ENCODE data around the gene NACA2. TPM values are rescaled to one million over a fixed set of nuclear protein-coding genes. Genes with fewer than 3 reads are reported as not detected.
A peak's percentile ranks its signal among the peaks of the same experiment; 100 is the strongest.
"Not testable (repeated sequence)": the region's sequence is repeated elsewhere in the genome, so short reads cannot be mapped to it uniquely, and the experiment has no call there.

NACA2 gene
- total RNA-seq, 2 donors from 2014 or later = 0.32 TPM; not detected in 1

DNA sequence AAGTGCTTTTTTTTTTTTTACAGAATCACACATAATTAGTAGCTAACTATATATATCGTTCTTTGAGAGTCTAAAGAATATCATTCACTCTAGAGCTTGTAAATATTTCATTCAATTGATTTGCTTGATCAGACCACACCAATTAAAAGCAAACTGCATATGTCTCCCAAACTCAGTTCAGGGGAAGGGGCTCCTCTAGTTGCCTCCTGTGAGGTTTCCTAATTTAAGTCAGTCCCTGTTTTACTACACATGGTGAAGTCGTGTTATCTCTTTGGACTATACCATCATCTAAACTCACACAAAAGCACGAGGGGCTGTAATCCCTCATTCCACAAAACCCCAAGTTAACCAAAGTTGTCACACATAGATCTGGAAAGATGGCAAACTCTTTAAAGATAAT is 11.7 kb downstream of the NACA2 start:
- Histone ChIP-seq H3K27me3 (no peaks in the 10 kb centered on the region), H3K9ac (ENCODE audit: low read depth in 2 of 2, low read length in 2 of 2) (no peak overlapping the region), H3K4me1 (no peaks in the 10 kb centered on the region), H3K9me3 (no peaks in the 10 kb centered on the region), H3K4me3 (no peak overlapping the region), H3K27ac (no peak overlapping the region), H3K36me3 (no peaks in the 10 kb centered on the region)
- no peak for DNase-seq
- intact Hi-C loops (cut with DNase I) = no loop called here
- TF ChIP-seq, protein P1, sequence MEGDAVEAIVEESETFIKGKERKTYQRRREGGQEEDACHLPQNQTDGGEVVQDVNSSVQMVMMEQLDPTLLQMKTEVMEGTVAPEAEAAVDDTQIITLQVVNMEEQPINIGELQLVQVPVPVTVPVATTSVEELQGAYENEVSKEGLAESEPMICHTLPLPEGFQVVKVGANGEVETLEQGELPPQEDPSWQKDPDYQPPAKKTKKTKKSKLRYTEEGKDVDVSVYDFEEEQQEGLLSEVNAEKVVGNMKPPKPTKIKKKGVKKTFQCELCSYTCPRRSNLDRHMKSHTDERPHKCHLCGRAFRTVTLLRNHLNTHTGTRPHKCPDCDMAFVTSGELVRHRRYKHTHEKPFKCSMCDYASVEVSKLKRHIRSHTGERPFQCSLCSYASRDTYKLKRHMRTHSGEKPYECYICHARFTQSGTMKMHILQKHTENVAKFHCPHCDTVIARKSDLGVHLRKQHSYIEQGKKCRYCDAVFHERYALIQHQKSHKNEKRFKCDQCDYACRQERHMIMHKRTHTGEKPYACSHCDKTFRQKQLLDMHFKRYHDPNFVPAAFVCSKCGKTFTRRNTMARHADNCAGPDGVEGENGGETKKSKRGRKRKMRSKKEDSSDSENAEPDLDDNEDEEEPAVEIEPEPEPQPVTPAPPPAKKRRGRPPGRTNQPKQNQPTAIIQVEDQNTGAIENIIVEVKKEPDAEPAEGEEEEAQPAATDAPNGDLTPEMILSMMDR (IDR thresholded peaks at IDR 0.05) = no peak

DNA sequence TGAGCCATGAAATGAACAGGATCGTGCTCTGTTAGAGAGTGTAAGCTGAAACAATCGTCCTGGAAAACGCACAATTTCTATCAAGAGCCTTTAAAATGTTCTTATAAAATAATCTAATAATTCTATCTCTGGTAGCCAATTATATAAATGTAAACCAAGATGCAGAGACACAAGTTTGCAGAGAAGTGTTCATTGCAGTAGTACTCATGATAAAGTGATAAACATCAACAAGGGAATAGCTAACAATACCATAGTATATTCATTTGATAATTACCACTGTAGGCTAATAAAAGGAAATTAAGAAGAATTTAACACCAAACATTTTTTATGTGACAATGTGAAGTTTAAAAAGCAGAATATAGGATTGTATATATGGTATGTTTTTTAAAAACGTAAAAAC is 12.4 kb downstream of the NACA2 start:
- no peak overlapping the region for H3K27ac ChIP-seq
- no peaks in the 10 kb centered on the region for H3K9me3 ChIP-seq
- H3K4me1 ChIP-seq = no peaks in the 10 kb centered on the region
- H3K36me3 ChIP-seq = no peaks in the 10 kb centered on the region
- TF ChIP-seq, protein P1 (IDR thresholded peaks at IDR 0.05) = no peak
- H3K27me3 ChIP-seq = no peaks in the 10 kb centered on the region
- H3K9ac ChIP-seq (ENCODE audit: low read depth in 2 of 2, low read length in 2 of 2) = no peak overlapping the region
- no peak overlapping the region for H3K4me3 ChIP-seq
- intact Hi-C loops (cut with DNase I) = no loop called here
- no peak for DNase-seq

DNA sequence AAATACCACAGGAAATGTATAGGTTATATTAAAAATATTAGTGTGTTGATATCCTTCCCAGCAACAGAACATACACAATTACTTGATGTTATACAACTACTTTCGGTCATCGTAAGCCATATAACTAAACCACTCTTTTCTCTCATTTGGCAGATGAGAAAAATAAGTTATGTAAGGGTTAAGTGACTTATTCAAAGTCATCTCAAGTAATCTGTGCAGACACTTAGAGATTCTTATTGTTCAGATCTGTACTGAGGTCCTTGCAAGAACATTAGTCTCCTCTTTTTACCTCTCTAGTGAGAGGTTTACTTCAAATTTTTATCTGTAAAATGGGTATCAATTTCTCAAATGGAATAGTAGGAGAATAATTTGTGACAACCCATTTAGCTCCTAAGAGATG is 15.0 kb downstream of the NACA2 start:
- intact Hi-C loops (cut with DNase I) = no loop called here
- Histone ChIP-seq H3K4me3 (no peak overlapping the region), H3K27me3 (no peaks in the 10 kb centered on the region), H3K4me1 (no peaks in the 10 kb centered on the region), H3K36me3 (no peaks in the 10 kb centered on the region), H3K9ac (ENCODE audit: low read depth in 2 of 2, low read length in 2 of 2) (no peak overlapping the region), H3K9me3 (no peaks in the 10 kb centered on the region), H3K27ac (no peak overlapping the region)
- TF ChIP-seq, protein P1 (IDR thresholded peaks at IDR 0.05) = no peak
- no peak for DNase-seq

DNA sequence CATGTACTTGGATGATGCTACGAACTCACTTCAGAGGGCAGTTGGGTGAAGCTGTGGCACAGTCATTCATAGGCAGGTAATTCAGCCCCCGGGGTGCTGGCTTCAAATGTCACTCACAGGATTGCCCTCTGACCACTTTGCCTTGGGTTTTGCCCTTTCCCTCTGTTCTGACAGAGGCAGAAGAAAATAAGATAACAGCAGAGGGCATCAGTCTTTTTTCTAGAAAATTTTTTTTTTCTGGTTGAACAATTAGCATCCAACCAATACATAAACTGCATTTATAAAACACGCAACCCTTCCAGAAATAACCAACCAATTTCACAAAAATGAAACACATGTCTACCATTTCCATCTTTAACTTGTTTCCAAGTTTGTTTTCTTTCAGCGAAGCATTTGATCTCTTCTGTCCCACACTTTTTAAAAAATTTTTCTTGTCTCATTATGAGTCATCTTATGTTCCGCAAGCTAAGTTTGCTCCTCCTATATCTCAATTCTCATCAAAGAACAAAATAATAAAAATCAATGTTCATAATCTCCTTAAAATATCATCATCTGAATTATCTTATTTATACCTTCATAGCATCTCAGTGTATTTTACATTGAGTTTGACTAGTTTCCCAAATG is 15.6 kb downstream of the NACA2 start:
- Histone ChIP-seq H3K9ac (ENCODE audit: low read depth in 2 of 2, low read length in 2 of 2) (no peak overlapping the region), H3K9me3 (no peaks in the 10 kb centered on the region), H3K4me3 (no peak overlapping the region), H3K4me1 (no peaks in the 10 kb centered on the region), H3K27ac (no peak overlapping the region), H3K27me3 (no peaks in the 10 kb centered on the region), H3K36me3 (no peaks in the 10 kb centered on the region)
- DNase-seq = no peak
- intact Hi-C loops (cut with DNase I) = no loop called here
- TF ChIP-seq, protein P1 (IDR thresholded peaks at IDR 0.05) = no peak

DNA sequence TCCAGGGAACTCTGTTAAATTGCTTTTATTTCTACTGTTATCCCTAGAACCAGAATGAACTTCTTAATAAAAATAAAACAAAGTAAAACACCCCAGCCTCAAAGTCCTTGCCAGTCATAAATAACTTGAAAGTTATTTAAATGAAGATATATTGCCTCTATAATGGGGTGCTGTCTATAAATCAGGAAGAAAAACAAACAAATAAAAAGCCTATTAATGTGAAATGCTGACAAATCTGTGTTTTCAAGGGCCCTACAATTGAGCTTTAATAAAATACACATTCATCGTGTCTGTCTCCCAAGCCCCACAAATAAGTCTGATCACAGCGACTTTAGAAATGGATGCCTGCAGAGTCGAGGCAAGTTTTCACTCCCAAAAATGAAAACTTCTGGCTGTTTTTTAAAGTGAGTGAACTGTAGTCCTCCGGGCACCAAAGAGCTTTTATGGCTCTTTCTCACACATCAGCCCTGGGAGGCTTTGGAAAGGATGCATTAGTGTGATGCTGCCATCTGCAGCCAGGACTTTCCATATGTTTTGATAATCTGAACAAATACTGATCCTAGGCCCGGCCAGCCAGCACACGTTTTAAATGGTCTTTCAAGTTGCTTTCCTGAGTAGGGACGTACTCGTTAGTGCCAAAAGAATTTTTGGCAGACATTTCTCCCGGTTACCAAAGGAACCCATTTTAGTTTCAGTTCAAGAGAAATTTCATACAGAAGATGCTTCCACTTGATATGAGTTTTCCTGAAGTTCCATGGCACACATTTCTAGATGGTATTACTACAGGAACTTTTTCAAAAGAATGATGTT is 16.3 kb downstream of the NACA2 start:
- Histone ChIP-seq H3K4me1 (no peaks in the 10 kb centered on the region), H3K27me3 (no peaks in the 10 kb centered on the region), H3K36me3 (no peaks in the 10 kb centered on the region), H3K9ac (ENCODE audit: low read depth in 2 of 2, low read length in 2 of 2) (no peak overlapping the region), H3K9me3 (no peaks in the 10 kb centered on the region), H3K4me3 (no peak overlapping the region), H3K27ac (no peak overlapping the region)
- peak; percentile 38 for DNase-seq
- TF ChIP-seq, protein P1 (IDR thresholded peaks at IDR 0.05) = no peak
- intact Hi-C loops (cut with DNase I) = no loop called here

DNA sequence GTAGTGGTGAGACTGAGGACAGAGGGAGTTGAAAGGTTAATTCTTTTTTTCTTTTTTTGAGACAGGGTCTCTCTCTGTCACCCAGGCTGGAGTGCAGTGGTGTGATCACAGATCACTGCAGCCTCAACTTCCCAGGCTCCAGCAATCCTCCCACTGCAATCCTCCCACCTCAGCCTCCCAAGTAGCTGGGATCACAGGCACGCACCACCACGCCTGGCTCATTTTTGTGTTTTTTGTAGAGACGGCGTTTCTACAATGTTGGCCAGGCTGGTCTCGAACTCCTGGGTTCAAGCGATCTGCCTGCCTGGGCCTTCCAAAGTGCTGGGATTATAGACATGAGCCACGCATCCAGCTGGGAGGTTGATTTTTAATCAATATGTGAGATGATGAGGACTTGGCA is 18.5 kb downstream of the NACA2 start:
- H3K36me3 ChIP-seq; H3K9me3 ChIP-seq; H3K27ac ChIP-seq; DNase-seq; intact Hi-C loops (cut with DNase I); H3K4me3 ChIP-seq; H3K4me1 ChIP-seq; H3K27me3 ChIP-seq; H3K9ac ChIP-seq (ENCODE audit: low read depth in 2 of 2, low read length in 2 of 2): not testable (repeated sequence)

Measured in colonic mucosa (tissue), 4 donors.